Left ventricle myocardium superior (tissue), 1 donor: ENCODE results near the gene RHOG. TPM values are rescaled to one million over a fixed set of nuclear protein-coding genes. Genes with fewer than 3 reads are reported as not detected.
"Not testable (repeated sequence)": the region's sequence is repeated elsewhere in the genome, so short reads cannot be mapped to it uniquely, and the experiment has no call there.

Experiments used
- ATAC-seq: fragments of 200-7000 bp; cut with Tn5 transposase; one replicate; pipeline ENCODE4 v1.9.1; 2020; ENCODE audit warnings: mild to moderate bottlenecking, moderate library complexity
- DNase-seq: peaks from one replicate; pipeline ENCODE4 v3.0.0-alpha.2; 2020
- intact Hi-C: fragments of 100-400 bp; cut with micrococcal nuclease; formaldehyde crosslinking; loops from one replicate; pipeline ENCODE4 v1.11.0; 2022
- total RNA-seq: library from RNA; stranded (reverse); fragmentation: NEBNext Ultra II Directional; extraction: Animal tissue kit (Norgen Biotek cat#: 25700); gene quantifications from one replicate; pipeline ENCODE4 v1.2.1, GENCODE V29; 2021
- donor health status: DM: no; HTN: yes; CAD: no; lungs with severe emphysema.

Gene RHOG
- total RNA-seq, 1 donor from 2014 or later, result 18.6 TPM

DNA sequence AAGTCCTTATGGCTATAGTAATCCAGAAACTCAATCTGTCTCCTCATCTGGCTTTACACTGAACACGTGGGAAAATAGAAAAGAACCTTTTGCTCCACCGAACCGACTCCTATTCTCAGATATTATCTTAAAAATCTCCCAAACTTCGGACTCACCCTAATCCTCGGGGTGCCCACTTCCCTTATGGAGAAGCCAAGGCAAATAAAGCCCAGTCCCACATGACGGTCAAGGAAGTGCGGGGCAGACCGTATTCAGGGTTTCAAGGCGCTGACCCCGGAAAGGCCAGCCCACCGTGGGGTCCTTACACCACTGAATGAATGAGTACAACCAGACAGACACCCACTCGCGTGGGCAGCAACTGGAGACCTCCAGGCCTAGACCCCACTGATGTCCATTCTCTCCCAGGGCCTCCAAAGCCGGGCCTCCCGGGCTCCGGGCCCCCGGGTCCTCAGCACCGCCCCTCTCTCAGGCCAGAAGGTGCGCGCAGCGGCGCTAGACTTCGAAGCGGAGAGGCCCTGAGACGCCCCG lies 43.9 kb downstream of the RHOG start:
- intact Hi-C loops, result no loop called here
- DNase-seq, result no peak
- peak; percentile 50 for ATAC-seq

DNA sequence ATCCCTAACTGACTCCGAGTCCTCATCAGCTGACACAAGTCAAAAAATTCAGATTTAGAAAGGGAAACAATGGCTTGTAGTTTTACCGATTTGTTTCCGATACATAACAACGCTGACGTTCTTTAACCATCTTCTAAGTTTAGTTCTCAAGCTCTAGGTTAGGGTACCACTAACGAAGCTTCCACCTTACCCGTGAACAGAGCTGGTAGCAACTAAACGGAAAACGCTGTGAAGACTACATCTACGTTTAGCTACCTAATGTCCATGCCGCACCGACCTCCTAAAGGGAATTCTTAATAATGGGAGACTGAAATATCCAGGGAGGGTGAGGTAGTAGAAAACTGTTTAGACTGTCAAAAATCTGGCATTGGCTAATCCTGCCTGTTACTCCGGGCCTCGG lies 44.4 kb downstream of the RHOG start:
- ATAC-seq, result no peak
- intact Hi-C loops, result no loop called here
- no peak for DNase-seq

- no peak for ATAC-seq
- intact Hi-C loops, result no loop called here
- DNase-seq, result no peak
These were observed 44.8 kb downstream of the RHOG start for GRCh38 chr11:3796002-3796311.

- no peak for ATAC-seq
- intact Hi-C loops, result no loop called here
- no peak for DNase-seq
These were observed 45.4 kb downstream of the RHOG start for GRCh38 chr11:3795131-3796001.

DNA sequence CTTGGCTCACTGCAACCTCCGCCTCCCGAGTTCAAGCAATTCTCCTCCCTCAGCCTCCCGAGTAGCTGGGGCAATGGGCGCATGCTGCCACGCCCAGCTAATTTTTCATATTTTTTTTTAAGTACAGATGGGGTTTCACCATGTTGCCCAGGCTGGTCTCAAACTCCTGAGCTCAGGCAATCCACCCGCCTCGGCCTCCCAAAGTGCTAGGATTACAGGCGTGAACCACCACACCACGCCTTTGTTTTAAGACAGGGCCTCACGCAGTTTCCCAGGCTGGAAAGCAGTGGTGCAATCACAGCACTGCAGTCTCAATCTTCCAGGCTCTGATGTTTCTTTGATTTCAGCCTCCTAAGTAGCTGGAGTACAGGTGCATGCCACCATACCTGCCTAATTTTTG lies 46.4 kb downstream of the RHOG start:
- ATAC-seq, intact Hi-C loops, DNase-seq: not testable (repeated sequence)

DNA sequence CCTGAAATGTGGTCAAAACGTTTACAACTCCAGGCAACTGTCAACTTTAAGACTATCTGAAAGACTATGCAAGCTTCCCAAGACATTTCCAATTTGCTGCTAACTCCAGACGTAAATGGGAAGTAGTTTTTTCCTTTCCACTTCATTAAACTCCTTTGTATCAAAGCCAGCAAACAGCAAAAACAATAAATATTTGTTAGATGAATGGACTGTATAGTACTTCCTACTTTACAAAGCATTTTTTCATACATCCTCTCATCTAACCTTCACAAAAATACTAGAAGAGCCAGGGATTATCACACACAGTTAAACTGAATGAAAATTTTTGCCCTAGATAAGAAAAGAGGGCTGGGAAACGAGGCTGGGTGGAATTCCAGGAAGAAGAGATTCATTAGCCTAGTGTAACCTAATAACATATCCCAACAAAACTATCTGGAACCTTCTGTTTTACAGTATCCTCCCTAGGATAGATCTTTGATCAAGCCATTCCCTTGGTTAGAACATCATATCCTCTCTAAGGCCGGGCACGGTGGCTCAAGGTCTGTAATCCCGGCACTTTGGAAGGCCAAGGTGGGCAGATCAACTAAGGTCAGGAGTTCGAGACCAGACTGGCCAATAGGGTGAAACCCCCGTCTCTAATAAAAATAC lies 53.9 kb downstream of the RHOG start:
- ATAC-seq (no peak), DNase-seq (no peak)
- intact Hi-C loops, result no loop called here

GRCh38 chr11:3783611-3784010 lies 57.1 kb downstream of the RHOG start:
- ATAC-seq (no peak), DNase-seq (no peak)
- intact Hi-C loops, result no loop called here

DNA sequence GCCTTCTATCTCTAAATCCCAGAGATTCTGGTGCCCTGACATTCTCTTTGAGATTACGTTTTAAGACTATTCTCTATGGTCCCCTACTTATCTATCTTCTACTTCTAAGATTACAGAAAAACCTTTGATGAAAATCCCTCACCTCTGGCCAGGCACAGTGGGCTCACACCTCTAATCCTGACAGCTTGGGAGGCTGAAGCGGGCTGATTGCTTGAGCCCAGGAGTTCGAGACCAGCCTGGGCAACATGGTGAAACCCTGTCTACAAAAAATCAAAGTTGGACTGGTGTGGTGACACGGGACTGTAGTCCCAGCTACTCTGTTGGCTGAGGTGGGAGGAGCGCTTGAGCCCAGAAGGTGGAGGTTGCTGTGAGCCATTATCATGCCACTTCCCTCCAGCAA lies 57.8 kb downstream of the RHOG start:
- ATAC-seq (no peak), DNase-seq (no peak)
- intact Hi-C loops, result no loop called here

GRCh38 chr11:3781423-3781822 lies 59.3 kb downstream of the RHOG start:
- DNase-seq, result no peak
- ATAC-seq, result no peak
- intact Hi-C loops, result no loop called here

Other genes starting within 250 kb of the RHOG start
- gene ART5, start 199.0 kb downstream of the RHOG start, total RNA-seq, result 4.6 TPM
- 0.52 TPM for gene ART1, start 195.8 kb downstream of the RHOG start, total RNA-seq
- gene CHRNA10, start 169.6 kb downstream of the RHOG start, total RNA-seq, result 0.89 TPM
- 40.3 TPM for gene NUP98, start 43.4 kb downstream of the RHOG start, total RNA-seq
- gene PGAP2, start 32.4 kb downstream of the RHOG start, total RNA-seq, result 19.6 TPM
- gene STIM1, start 14.7 kb upstream of the RHOG start, total RNA-seq, result 17.0 TPM